Dedifferentiated amniotic fluid mesenchymal stem cell (primary cell): ENCODE data around the gene ZBTB47.
A peak's percentile ranks its signal among the peaks of the same experiment; 100 is the strongest.

Experiments used
- DNase-seq: peaks from one replicate; pipeline ENCODE4 v3.0.0-alpha.2; 2016; ENCODE audit errors: extremely low spot score

The ZBTB47 gene

DNA sequence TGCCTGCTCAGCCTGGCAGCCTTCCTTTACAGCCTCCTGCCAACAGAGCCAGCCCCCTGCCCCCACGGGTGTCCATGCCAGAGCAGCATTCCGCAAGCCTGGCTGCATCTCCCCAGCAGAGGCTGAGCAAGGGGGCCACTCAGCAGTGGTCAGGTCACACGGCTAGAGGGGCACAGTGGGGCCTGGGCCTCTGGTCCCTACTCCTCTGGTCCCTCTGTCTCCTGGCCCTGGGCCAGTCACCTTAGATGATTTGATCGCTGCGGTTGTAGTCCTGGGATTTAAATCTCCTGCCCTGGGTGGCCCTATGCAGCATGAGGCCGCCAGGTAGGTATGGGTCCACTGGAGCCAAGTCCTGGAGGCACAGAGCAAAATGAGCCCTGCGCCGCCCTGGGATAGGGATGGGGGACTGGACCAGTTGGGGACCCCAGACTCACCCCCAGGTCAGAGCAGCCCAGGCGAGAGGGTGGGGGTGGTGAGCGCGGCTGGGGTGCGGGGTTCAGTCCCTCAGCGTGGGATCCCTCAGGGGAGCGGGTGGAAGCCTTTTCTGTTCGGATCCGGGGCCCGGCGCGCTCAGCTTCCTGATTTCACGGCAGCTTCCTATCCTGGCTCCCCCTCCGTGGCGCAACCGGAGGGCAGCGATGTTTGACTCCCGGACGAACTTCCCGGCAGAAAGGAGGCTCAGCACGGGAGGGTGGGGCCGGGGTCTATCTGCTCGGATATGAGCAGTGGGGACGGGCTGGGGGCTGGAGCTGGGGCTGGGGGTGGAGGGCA is at the start of gene ZBTB47:
ZBTB47 (plus strand) TSS at position 138 of the 771 bp plus-strand sequence. CDS start 4,659 bp downstream, outside the sequence.
- no peak for DNase-seq

DNA sequence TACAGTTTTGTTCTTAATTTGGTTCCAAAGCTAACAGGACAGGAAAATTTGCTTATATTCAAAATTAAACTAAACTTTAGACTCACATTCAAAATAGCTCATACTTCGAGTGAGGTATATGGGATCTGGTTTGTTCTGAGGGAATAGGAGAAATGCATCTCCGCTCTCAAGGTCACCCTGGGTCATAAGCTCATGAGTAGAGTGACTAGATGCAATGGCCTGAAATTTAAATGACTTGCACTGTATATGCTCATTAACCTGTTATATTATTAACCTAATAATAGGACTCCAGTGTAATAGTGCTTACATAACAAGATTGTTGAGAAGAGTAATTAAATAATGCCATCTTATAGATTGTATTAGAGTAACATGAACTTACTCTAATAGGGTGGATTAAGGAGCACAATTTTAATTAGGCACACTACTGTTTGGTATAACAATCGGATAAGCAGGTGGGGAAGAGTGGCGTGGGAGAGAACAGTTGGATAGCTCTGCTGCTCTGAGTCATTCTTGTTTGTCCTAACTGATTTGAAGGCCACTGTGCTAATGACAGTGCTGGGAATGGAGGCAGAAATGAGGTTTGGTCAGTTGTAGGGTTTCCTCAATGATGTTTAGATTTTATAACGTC is 47.8 kb upstream of the ZBTB47 start:
- DNase-seq = no peak

DNA sequence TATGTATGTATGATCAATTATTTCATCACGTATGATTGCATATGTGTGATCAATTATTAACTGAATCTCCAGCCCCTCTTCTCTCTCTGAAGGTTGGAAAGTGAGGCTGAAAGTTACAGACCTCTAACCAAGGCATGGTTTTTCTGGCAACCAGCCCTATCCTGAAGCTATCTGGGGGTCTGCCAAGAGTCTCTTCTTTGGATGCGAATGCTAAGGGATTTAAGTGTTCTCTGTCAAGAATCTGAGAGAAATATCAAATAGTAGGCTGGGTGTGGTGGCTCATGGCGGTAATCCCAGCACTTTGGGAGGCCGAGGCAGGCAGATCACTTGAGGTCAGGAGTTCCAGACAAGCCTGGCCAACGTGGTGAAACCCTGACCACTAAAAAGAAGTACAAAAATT is 44.9 kb upstream of the ZBTB47 start:
- DNase-seq = no peak

DNA sequence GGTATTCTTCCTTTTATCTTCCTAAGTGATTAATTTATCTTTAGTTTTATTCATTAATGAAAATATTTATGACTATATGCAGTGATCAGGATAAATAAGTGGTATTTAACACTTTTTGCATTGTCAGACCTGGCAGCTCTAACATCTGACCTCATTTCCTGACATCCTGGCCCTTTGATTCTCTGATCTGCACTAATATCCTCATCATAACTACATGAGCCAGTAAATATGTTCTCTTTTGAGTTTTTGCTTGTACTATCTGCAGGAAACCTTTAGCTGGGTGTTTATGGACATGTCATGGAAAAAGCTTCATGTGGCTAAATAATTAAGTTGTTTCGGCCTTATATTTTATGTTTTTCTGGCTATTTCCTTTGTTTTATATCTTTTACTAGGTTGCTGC is 42.5 kb upstream of the ZBTB47 start:
- DNase-seq = no peak

DNA sequence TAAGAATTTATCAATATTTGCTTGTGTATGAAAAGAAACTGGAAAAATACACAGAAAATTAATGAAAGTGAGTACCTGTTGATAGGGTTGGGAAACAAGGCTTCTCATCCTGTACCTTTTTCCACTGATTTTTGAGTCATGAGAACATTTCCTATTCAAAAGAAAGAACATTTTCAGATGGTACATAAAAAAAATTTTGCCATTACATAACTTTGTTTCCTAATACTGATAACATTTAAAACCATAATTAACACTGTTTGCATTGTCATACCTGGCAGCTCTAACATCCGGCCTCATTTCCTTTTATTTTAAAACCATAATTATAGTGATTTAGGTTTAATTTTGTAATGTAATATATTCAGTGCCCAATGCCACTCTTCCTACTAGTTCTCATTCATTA is 41.3 kb upstream of the ZBTB47 start:
- no peak for DNase-seq

DNA sequence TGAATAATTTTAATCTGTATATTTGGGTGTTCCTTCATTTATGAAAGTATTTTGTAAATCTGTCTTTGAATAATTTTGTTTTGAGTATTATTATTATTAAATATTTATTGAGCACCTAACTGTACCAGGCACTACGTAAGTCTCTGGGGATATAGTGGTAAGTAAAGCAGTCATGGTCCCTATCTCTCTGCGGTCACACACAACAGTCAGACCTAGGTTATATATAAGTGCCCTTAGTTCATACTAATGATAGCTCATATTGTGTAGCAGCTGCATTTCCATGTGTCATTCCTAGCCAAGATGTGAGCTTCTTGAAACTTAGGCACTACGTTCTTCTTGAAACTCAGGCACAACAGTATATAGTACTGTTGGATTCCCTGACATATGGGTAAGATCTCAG is 40.6 kb upstream of the ZBTB47 start:
- no peak for DNase-seq

DNA sequence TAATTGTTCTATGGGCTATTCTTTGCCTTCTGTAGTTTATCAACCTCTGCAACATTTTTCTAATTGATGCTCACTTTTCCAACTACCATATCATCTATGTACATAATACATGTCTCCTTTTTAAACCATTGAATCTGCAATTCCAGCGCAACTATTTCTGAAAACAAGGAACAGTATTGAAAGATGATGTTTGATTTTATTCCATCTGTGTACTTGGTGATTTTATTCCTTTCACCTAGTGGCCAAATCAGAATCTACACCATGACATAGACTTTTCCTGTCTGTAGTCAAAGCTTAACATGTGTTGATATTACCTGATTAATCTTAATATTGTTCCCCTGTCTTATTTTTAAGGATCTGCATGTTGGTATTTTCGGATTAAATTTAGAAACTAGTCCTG is 40.0 kb upstream of the ZBTB47 start:
- no peak for DNase-seq

DNA sequence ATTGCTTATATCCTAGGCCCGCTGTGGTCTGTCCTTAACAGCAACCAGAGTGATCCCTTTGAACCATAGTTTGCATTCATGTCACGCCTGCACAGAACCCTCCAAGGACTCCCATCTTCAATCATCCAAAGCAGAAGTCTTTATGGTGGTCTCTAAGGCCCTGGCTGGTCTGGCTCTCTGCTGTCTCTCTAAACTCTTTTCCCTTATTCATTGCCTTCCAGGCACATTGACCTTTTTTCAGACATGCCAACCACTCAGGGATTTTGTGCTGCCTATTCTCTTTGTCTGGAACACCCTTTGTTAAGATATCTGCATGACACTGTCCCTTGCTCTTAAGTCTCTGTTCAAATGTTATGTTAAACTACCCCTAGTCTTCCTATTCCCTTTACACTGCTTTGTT is 21.9 kb upstream of the ZBTB47 start:
- DNase-seq = no peak

DNA sequence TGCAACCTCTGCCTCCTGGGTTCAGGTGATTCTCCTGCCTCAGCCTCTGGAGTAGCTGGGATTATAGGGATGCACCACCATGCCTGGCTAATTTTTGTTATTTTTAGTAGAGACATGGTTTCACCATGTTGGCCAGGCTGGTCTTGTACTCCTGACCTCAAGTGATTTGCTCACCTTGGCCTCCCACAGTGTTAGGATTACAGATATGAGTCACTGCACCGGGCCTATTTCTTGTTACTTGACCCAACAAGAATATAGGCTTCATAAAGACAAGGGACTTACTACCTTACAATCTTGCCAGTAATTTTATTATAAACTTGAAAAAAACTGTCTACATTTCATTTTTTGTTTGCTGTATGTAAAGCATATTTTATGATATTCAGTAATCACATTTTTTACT is 21.4 kb upstream of the ZBTB47 start:
- no peak for DNase-seq

DNA sequence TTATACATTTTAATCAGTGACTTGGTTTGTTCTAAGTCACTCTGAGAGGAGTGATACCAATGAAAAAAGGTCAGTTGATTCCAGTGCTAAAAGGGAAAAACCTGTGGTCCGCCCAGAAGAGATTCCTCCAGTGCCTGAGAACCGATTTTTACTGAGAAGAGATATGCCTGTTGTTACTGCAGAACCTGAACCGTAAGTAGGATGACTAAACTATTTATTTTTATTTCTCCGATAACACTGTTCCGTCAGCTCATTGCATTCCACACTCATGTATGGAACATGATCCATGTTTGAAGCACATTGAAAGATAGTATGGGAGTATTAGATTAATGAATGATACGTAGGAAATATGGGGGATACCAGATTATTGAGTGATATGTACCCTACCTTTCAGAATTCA is 20.0 kb upstream of the ZBTB47 start:
- DNase-seq = no peak

DNA sequence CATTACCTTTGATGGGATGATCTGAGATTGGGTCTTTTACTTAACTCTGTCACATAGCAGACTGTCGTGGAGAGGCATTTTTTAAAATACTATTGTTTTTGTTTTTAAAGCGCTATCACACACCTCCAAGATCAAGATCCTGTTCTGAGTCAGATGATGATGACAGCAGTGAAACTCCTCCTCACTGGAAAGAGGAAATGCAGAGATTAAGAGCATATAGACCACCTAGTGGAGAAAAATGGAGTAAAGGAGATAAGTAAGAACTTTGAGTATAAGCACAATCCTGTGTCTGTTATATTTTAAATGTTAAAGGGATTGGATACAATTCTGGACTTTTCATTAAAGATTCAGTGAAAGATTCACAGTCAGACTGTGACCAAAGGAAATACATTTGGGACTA is 18.4 kb upstream of the ZBTB47 start:
- DNase-seq = no peak

DNA sequence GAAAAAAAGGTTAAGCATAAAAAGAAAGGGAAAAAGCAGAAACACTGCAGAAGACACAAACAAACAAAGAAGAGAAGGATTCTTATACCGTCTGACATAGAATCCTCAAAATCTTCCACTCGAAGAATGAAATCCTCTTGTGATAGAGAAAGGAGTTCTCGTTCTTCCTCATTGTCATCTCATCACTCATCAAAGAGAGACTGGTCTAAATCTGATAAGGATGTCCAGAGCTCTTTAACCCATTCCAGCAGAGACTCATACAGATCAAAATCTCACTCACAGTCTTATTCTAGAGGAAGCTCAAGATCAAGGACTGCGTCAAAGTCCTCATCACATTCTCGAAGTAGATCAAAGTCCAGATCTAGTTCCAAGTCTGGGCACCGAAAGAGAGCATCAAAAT is 16.5 kb upstream of the ZBTB47 start:
- DNase-seq = no peak

DNA sequence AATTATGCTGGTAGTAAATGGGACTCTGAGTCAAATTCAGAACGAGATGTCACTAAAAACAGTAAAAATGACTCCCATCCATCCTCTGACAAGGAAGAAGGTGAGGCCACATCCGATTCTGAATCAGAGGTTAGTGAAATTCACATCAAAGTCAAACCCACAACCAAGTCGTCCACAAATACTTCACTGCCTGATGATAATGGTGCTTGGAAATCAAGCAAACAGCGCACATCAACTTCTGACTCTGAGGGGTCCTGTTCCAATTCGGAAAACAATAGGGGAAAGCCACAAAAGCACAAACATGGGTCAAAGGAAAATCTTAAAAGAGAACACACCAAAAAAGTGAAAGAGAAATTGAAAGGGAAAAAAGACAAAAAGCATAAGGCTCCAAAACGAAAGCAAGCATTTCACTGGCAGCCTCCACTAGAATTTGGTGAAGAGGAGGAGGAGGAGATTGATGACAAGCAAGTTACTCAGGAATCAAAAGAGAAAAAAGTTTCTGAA is 15.1 kb upstream of the ZBTB47 start:
- no peak for DNase-seq

DNA sequence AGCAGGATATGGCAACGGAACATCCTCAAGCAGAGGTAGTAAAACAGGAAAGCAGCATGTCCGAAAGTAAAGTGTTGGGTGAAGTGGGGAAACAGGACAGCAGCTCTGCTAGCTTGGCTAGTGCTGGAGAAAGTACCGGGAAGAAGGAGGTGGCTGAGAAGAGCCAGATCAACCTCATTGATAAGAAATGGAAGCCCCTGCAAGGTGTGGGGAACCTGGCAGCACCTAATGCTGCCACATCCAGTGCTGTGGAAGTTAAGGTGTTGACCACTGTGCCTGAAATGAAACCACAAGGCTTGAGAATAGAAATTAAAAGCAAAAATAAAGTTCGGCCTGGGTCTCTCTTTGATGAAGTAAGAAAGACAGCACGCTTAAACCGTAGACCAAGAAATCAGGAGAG is 14.3 kb upstream of the ZBTB47 start:
- no peak for DNase-seq

DNA sequence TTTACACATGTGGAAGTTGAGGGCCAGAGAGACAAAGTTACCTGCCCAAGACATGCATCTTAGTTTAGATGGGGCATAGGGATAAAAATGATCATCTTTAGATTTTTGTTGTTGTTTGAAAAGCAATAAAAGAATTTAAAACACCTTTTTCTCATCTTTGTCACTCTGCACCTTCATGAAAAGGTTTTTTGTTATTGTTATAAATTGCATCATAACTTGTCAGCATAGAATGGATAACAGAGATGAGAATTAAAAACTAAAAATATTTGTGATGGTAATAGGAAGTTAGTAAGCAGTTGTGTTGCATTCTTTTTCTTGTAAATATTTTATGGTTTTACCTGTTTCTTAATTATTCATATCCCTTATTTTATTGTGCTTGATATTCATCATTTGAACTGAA is 13.4 kb upstream of the ZBTB47 start:
- no peak for DNase-seq

DNA sequence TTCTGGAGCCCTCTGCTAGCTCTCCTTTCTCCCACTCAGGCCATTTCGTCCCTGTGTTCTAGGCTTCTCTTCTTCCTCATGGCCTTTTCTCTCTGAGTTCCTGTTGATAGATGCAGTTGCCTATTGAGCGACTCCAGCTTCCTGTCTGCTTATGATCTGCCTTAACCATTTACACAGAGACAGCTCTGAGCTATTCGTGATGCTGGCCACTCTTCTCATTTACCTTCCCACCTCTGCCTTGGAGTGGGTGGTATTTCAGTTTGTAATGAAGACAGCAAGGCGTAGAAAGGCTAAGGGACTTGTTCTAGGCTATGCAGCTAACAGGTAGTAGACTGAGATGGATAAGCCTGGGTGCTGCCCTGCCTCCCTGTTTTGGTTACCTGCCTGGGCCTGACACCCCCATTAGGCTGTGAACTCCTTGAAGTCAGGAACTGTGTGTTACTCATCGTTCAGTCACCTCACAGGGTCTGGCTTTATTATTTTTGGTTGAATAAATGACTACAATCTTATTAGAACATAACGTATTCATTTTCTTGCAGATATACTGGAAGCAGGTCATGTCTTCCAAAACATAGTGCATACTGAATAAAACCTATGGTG is 12.6 kb upstream of the ZBTB47 start:
- no peak for DNase-seq

DNA sequence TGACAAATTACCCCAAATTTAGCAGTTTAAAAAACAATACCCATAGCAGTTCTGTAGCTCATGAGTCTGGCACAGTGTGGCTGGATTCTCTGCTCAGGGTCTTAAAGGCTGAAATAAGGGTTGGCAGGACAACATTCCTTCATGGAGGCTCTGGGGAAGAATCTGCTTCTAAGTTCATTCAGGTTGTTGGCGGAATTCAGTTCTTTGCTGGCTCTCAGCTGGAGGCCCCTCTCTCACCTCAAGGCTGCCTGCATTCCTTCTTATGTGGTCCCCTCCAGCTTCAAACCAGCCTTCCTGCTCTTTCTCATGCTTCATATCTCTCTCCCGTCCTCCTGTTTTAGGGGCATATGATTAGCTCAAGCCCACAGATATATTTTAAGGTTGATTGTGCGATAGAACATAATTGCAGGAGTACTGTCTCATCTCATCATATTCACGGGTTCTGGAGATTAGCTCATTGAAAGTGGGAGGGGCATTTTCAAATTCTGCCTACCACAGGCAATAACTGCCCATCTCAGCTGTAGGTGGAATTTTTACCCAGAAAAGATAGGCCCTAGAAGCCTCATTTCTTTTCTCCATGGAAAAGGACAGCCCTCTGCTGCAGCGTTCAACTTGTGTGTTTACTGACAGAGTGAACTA is 5.6 kb upstream of the ZBTB47 start:
- no peak for DNase-seq

DNA sequence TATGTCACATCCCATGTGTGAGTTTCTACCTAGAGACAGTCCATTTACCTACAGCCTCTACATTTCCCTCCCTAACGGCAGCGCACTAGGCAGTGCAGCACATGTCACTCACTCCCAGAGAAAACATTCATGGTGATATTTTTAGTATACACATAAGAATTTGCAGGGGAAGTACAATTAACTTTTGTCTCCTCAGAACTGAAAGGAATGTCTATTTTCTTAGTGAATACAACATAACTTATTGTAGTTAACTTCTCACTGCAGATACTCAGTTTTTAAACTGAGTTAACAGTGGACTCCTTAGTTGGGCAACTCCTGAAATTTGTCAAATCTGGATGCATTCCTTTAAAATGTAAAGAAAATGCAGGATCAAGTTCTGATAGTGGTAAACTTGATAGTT is 4.5 kb upstream of the ZBTB47 start:
- DNase-seq = no peak

DNA sequence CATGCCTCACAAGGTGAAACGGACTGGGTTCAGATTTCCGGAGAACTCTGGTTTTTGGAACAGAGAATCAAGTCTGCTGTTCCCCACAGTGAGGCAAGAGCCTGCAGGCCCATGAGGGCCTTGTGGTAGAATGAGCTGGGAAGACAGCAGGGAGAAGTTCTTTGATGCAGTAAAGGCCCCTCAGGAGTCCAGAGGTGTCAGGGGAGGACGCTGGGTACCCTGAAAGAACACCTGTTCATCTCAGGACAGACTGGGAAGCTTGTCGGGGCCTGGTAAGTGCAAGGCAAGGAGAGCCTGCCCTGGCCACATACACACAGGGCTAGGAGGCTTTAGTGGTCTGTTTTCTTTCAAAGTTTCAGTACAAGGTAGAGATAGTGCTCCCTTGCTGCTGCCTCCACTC is 3.7 kb upstream of the ZBTB47 start:
- no peak for DNase-seq

DNA sequence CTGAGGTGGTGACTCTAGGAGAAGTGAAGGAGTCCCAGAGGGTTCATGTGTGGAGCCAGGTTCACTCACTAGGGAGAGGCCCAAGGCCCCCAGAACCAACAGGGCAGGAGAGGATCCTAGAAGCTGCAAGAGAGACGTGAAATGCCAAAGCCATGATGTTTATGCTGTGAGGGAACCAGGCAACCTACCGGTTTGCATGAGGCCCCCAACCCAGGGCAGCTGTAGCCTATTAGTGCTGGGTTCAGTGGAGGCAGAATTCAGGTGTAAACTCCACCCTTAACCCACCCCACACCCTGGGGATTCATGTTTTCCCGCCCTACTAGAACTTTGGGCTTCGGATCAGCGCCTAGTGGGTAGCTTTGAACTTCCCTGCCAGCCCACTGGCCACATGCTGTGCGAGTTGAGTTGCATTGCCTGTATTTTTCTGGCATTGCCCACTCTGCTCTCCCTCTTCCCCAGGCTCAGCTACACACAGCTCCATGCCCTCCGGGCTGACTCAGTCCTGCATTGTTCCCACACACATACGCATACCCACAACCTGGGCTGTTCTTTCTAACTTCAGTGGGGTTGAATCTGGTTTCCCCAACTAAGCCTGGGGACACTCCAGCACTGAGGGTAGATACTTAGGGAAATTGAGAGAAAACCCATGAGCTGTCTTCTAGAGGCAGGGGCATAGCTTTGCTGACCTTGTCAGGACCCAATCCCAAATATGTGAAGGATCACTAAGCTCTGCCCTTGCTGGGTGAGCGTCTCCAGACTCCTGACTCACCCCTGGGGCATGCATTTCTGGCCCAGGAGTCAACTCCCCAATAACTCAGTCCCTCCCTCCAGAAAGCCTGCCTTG is 2.0 kb upstream of the ZBTB47 start:
- DNase-seq = peak; percentile 49

DNA sequence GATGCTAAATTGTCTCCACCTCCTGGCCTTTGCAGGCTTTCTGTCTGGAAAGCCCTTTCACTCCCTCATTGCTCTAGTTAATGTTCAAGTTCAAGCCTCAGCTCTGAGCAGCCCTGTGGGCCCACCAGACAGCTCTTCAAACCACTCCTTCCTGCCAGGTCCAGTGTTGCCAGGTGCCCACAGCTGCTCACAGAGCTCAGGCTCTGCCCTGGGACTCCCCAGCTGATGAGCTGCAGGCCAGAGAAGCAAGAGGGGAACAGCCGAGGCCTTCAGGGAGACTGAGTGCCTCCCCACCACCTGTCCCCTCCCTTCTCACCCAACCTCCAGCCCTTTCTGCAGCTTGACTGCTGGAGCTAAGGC is 1.3 kb upstream of the ZBTB47 start:
- no peak for DNase-seq
